Astrocyte (in vitro differentiated cells and primary cell): Measurements from ENCODE around the gene NT5C3B. TPM values are rescaled to one million over a fixed set of nuclear protein-coding genes. Genes with fewer than 3 reads are reported as not detected.

Experiments
- DNase-seq: peaks from one replicate; pipeline ENCODE4 v3.0.0-alpha.2; 2010; ENCODE audit warnings: low read depth
- FAIRE-seq: peaks from 2 replicates; lab custom pipeline; 2011; peaks lifted over from hg19 to GRCh38; lab: Jason Lieb, UNC
- H2AFZ ChIP-seq: 2 replicates; pipeline ENCODE4 v1.6.0; 2012; ENCODE audit warnings: low read depth, low read length, inconsistent platforms
- H3K27ac ChIP-seq: 2 replicates; pipeline ENCODE4 v1.5.1; 2011; ENCODE audit warnings: low read depth, low read length, inconsistent platforms
- H3K27me3 ChIP-seq: 2 replicates; pipeline ENCODE4 v1.6.0; 2011; ENCODE audit warnings: low read length, inconsistent platforms; ENCODE audit not compliant: insufficient read depth
- H3K36me3 ChIP-seq: 2 replicates; pipeline ENCODE4 v1.5.1; 2011; ENCODE audit warnings: low read length, inconsistent platforms; ENCODE audit not compliant: insufficient read depth
- H3K4me1 ChIP-seq: 2 replicates; pipeline ENCODE4 v1.5.1; 2011; ENCODE audit warnings: low read length, inconsistent platforms; ENCODE audit not compliant: insufficient read depth
- H3K4me2 ChIP-seq: 2 replicates; pipeline ENCODE4 v1.6.0; 2012; ENCODE audit warnings: low read length, inconsistent platforms
- H3K4me3 ChIP-seq: 2 replicates; pipeline ENCODE4 v1.5.1; 2011; ENCODE audit warnings: low read depth, mild to moderate bottlenecking, low read length, inconsistent platforms; ENCODE audit not compliant: insufficient read depth
- H3K79me2 ChIP-seq: 2 replicates; pipeline ENCODE4 v1.6.0; 2012; ENCODE audit warnings: mild to moderate bottlenecking, low read length, inconsistent platforms; ENCODE audit not compliant: insufficient read depth
- H3K9ac ChIP-seq: 2 replicates; pipeline ENCODE4 v1.6.0; 2012; ENCODE audit warnings: mild to moderate bottlenecking, low read length, inconsistent platforms
- H3K9me3 ChIP-seq: 2 replicates; pipeline ENCODE4 v1.5.1; 2012; ENCODE audit warnings: low read depth, mild to moderate bottlenecking, low read length, inconsistent platforms; ENCODE audit not compliant: insufficient read depth
- H4K20me1 ChIP-seq: 2 replicates; pipeline ENCODE4 v1.6.0; 2012; ENCODE audit warnings: low read length, inconsistent platforms; ENCODE audit not compliant: insufficient read depth
- H3K27ac Mint-ChIP-seq: one replicate; pipeline ENCODE4 v1.8.0; 2021; ENCODE audit warnings: mild to moderate bottlenecking, mixed read lengths; ENCODE audit not compliant: unreplicated experiment
- H3K27me3 Mint-ChIP-seq: one replicate; pipeline ENCODE4 v1.8.0; 2021; ENCODE audit warnings: low read depth, mixed read lengths; ENCODE audit not compliant: unreplicated experiment
- H3K36me3 Mint-ChIP-seq: one replicate; pipeline ENCODE4 v1.8.0; 2021; ENCODE audit warnings: low read depth, mixed read lengths; ENCODE audit not compliant: unreplicated experiment
- H3K4me1 Mint-ChIP-seq: one replicate; pipeline ENCODE4 v1.8.0; 2021; ENCODE audit warnings: low read depth, mixed read lengths; ENCODE audit not compliant: unreplicated experiment
- H3K4me3 Mint-ChIP-seq: one replicate; pipeline ENCODE4 v1.8.0; 2021; ENCODE audit warnings: mild to moderate bottlenecking, moderate library complexity, mixed read lengths; ENCODE audit not compliant: unreplicated experiment
- H3K9me3 Mint-ChIP-seq: one replicate; pipeline ENCODE4 v1.8.0; 2021; ENCODE audit warnings: mild to moderate bottlenecking, mixed read lengths; ENCODE audit not compliant: unreplicated experiment
- CTCF ChIP-seq: IDR thresholded peaks from 2 replicates; pipeline ENCODE4 v1.5.1; 2011; ENCODE audit warnings: low read depth, mild to moderate bottlenecking, inconsistent platforms, low read length, moderate library complexity; ENCODE audit not compliant: insufficient read depth
- EZH2 ChIP-seq: IDR thresholded peaks from 2 replicates; pipeline ENCODE4 v1.6.1; 2012; ENCODE audit warnings: mild to moderate bottlenecking, low read length, inconsistent platforms; ENCODE audit not compliant: insufficient read depth
- total RNA-seq: library from RNA; stranded (reverse); gene quantifications from 2 replicates; pipeline ENCODE4 v1.2.1, GENCODE V29; 2021

Gene NT5C3B
- total RNA-seq, 1 donor from 2014 or later: 56.1 TPM

- H3K4me3 Mint-ChIP-seq: peak overlapping the region; percentile 54
- H3K4me1 Mint-ChIP-seq: peaks cover 38% of the 10 kb centered on the region
- no peaks in the 10 kb centered on the region for H3K9me3 ChIP-seq
- H3K79me2 ChIP-seq: no peaks in the 10 kb centered on the region
- no peaks in the 10 kb centered on the region for H3K36me3 Mint-ChIP-seq
- H3K27ac ChIP-seq: peak overlapping the region; percentile 43
- H3K9ac ChIP-seq: peak overlapping the region; percentile 34
- H3K4me1 ChIP-seq: peaks cover 19% of the 10 kb centered on the region
- no peaks in the 10 kb centered on the region for H3K27me3 Mint-ChIP-seq
- TF ChIP-seq CTCF: no peak
- TF ChIP-seq EZH2: no peak
- H4K20me1 ChIP-seq: no peaks in the 10 kb centered on the region
- H3K27ac Mint-ChIP-seq: peak overlapping the region; percentile 96
- peak overlapping the region; percentile 78 for H2AFZ ChIP-seq
- DNase-seq (peak; percentile 66), FAIRE-seq (no peak)
- H3K27me3 ChIP-seq: no peaks in the 10 kb centered on the region
- H3K9me3 Mint-ChIP-seq: no peaks in the 10 kb centered on the region
- peak overlapping the region; percentile 75 for H3K4me2 ChIP-seq
- H3K36me3 ChIP-seq: no peaks in the 10 kb centered on the region
- H3K4me3 ChIP-seq: no peak overlapping the region
These were observed 42.9 kb downstream of the NT5C3B start for GRCh38 chr17:41792845-41793783.

- DNase-seq (no peak), FAIRE-seq (no peak)
- Mint-ChIP-seq H3K4me1 (peaks cover 30% of the 10 kb centered on the region), H3K9me3 (no peaks in the 10 kb centered on the region), H3K27ac (peak overlapping the region; percentile 81), H3K4me3 (peak overlapping the region; percentile 82), H3K36me3 (peaks cover 5% of the 10 kb centered on the region), H3K27me3 (no peaks in the 10 kb centered on the region)
- no peak overlapping the region for H3K27ac ChIP-seq
- peaks cover 22% of the 10 kb centered on the region for H3K4me1 ChIP-seq
- peak overlapping the region; percentile 37 for H3K4me2 ChIP-seq
- H3K36me3 ChIP-seq: no peaks in the 10 kb centered on the region
- TF ChIP-seq CTCF (no peak), EZH2 (no peak)
- H3K27me3 ChIP-seq: no peaks in the 10 kb centered on the region
- H2AFZ ChIP-seq: no peak overlapping the region
- peaks cover 25% of the 10 kb centered on the region for H3K79me2 ChIP-seq
- peaks cover 25% of the 10 kb centered on the region for H4K20me1 ChIP-seq
- H3K9ac ChIP-seq: no peak overlapping the region
- H3K4me3 ChIP-seq: no peak overlapping the region
- no peaks in the 10 kb centered on the region for H3K9me3 ChIP-seq
These were observed 49.0 kb downstream of the NT5C3B start for GRCh38 chr17:41787021-41787418.
